ENCODE measurements around the gene MS4A4A. TPM values are rescaled to one million over a fixed set of nuclear protein-coding genes. Genes with fewer than 3 reads are reported as not detected.
A peak's percentile ranks its signal among the peaks of the same experiment; 100 is the strongest.

The MS4A4A gene
- total RNA-seq, 4 donors from 2014 or later = 61.3 to 131 (median 103) TPM

GRCh38 chr11:60252213-60253108, 28.0 kb upstream of the MS4A4A start:
- ATAC-seq (ENCODE audit: low FRiP score) (no peak), DNase-seq (ENCODE audit: low spot score) (no peak)
- TF ChIP-seq CTCF (IDR thresholded peaks at IDR 0.05) = no peak

- ATAC-seq (ENCODE audit: low FRiP score) (no peak), DNase-seq (ENCODE audit: low spot score) (no peak)
- no peak for TF ChIP-seq CTCF (IDR thresholded peaks at IDR 0.05)
Observed at GRCh38 chr11:60257956-60258722, 22.3 kb upstream of the MS4A4A start.

GRCh38 chr11:60261014-60261413, 19.5 kb upstream of the MS4A4A start:
- ATAC-seq (ENCODE audit: low FRiP score) (no peak), DNase-seq (ENCODE audit: low spot score) (no peak)
- TF ChIP-seq CTCF (IDR thresholded peaks at IDR 0.05) = no peak

- no peak for TF ChIP-seq CTCF (IDR thresholded peaks at IDR 0.05)
- ATAC-seq (ENCODE audit: low FRiP score) = no peak
- DNase-seq (ENCODE audit: low spot score) = no peak
Observed at GRCh38 chr11:60263402-60263801, 17.1 kb upstream of the MS4A4A start.

- no peak for DNase-seq (ENCODE audit: low spot score)
- TF ChIP-seq CTCF (IDR thresholded peaks at IDR 0.05) = no peak
- ATAC-seq (ENCODE audit: low FRiP score) = no peak
Observed at GRCh38 chr11:60264644-60265043, 15.8 kb upstream of the MS4A4A start.

GRCh38 chr11:60265373-60266214, 14.9 kb upstream of the MS4A4A start:
- no peak for ATAC-seq (ENCODE audit: low FRiP score)
- TF ChIP-seq CTCF (IDR thresholded peaks at IDR 0.05) = peak in 1 of 3 donors; percentile 30
- DNase-seq (ENCODE audit: low spot score) = no peak
